NK-92 (cell line): ENCODE data around the gene MEN1.

Experiments used
- DNase-seq: peaks from one replicate; lab custom pipeline; 2025; ENCODE audit not compliant: unreplicated experiment; lab: John Stamatoyannopoulos, UW

The MEN1 gene

GRCh38 chr11:64810271-64810890 lies at the start of gene MEN1:
MEN1 (minus strand) TSS chr11:64810551; CDS start chr11:64810109, 442 bp downstream.
- DNase-seq = no peak

DNA sequence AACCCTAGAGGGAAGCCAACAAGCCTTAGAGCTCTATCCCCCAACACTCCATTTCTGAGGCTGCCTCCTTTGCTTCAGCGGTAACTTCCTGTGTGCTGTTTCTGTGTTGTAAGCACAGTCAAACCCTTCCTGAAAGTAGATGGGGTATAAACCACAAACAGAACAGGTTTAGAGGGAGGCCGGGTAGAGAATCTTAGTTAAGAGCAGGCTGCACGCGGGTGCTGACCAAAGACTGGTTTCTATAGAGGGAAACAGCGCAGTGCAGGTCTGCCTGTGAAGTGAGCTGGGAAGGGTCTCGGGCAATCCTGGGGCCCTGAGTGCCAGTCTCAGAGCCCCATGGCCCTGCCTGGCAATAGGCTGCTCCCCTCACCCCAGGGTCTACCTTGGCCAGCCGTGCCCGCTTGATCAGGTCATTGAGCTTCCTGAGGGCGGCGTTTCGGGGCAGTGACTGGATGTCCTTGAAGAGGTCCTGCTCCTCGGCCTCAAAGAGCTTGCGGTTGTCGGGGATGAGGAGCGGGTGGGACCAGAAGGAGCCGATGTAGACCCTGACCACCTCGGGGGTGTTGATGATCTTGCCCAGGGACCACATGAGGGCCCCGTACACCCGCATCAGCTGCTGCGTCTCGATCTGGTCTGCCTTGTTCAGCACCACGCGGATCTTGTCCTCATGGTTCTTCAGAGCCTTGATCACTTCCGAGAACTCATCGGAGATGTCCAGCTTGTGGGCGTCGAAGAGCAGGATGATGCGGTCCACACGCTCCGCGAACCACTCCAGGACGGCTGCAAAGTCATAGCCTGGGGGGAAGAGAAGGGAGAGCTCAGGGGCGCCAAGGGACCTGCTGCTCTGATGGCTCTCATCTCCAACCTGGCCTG lies 49.4 kb upstream of the MEN1 start:
- no peak for DNase-seq

- DNase-seq = no peak
Observed at GRCh38 chr11:64858467-64859263, 48.3 kb upstream of the MEN1 start.

DNA sequence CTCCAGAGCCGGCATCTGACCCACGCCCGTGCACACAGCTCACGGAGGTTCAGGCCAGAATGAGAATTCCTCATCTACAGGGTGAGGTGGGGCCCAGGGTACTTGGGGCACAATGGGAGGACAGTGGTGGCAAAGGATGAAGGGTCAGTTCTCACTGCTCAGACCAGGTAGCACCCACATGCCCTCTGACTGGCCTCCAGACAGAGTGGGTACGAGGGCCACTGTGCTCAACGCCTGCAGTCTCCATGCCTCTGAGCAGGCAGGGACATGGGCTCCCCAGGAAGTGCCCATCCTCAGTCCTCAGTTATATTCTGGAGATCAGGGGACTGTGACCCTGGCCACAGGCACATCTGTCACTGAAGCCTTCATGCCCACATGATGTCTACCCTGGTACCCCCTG lies 47.1 kb upstream of the MEN1 start:
- DNase-seq = no peak

DNA sequence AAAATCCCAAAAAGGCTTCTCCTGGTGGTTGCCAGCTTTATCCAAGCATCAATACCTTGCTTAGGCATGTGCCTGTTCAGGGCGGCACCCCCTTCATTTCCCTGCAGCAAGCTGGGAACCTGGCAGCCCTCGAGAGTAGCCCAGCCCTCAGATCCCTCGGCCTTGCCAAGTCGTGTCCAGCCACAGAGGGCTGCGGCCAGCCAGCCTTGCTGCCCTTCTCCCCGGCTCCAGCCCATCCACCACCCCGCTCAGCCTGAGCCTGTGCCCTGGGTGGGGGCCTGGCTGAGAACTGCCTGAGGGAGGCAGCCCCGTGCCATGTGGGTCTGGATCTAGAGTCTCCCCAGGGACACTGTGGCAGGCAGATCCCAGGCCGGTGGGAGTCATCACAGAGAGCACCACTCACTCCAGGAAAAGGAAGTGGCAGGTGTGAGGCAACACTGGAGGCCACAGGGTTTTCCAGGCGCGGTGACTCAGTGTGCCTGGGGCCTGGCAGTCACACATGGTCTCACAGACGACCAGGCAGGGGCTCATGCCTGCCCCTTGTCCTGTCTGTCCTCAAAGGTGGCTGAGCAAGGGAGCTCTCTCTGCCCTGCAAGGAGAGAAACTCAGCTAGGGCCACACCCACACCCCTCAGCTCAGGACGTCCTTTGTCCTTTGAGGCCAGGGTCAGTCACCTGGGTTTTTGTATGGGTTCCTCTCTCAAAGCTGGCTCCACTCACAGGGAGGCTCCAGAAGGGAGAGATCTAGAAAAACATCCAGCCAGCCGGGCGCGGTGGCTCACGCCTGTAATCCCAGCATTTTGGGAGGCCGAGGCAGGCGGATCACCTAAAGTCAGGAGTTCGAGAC lies 46.3 kb upstream of the MEN1 start:
- DNase-seq = no peak

DNA sequence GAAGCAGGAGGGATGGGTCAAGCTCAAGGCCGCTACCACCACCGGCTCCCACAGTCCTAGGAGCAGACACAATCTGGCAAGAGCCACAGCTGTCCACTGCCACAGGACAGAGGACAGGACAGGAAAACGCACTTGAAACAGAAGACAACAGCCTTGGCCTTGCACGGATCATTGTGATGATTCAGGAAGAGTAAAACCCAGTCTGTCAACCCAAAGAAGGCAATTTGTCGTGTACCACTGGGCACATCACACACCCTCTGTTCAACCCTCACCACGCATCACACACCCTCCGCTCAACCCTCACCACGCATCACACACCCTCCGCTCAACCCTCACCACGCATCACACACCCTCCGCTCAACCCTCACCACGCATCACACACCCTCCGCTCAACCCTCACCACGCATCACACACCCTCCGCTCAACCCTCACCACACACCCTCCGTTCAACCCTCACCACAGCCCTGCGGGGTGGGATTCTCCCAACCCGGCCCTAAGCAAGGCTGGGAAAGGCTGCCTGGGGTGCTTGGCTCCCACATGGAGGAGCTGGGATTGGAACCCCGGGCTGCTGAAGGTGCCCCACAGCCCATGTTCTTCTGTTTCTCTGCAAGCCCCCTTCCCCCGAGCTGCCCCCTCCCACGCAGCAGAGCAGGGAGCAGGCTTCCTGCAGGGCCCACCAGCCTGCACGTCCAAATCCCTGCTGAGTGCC lies 45.4 kb upstream of the MEN1 start:
- no peak for DNase-seq

GRCh38 chr11:64854534-64855502 lies 44.5 kb upstream of the MEN1 start:
- DNase-seq = no peak

- DNase-seq = no peak
Observed at GRCh38 chr11:64854157-64854533, 43.8 kb upstream of the MEN1 start.

GRCh38 chr11:64853709-64854108 lies 43.4 kb upstream of the MEN1 start:
- DNase-seq = no peak

DNA sequence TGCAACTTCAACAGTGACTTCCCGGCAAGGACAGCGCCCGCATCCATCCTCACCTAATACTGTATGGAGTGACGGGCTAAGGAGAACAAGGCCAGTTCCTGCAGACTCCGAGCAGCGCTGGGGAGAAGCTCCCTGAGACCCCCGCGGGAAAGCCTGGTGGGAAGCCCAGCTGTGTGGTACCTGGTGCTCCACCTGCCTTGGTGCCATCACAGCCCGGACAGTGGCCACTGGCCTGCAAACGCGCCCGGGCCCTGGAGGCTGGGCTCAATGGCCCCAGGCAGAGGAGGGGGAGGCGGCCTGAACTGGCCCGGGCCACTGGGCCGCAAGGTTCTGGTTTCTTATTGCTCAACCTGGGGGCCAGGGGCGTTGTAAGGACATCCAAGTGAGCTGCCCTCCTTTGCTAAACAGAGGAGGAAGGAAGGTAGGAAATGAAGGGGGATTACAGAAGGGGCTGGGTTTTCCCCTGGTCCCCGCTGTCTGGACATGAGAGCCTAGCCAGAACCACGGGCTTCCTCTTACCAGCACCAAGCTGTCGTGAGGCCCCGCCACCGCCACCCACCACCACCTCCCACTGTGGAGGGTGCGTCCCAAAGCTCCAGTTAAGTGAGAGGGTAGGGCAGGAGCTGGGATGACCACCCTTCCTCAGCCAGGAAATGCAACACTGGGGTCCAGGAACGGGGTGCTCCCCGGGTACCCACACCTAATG lies 42.6 kb upstream of the MEN1 start:
- no peak for DNase-seq

DNA sequence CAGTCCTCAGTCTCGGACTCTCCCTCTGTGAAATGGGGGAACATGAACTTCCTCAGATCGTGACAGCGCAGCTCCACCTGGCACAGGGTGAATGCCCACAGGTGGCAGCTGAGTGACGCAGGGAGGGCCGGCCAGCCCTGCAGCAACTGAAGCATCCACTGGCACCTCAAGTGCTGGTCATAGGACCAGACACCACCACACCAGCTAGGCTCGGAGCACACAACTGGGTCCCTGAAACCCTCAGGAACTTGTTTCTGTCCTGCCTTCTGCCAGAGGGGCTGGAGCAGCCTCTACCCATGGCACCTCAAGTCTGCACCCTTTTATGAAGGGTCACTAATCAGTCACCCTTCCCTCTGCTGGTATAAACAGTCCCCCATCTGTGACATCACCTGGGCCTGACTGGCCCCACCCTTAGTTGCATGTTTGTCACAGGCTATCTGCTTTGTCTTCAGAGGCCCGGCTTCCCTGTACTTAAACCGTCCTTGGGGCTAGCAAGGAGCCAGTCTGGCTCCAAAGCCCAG lies 41.5 kb upstream of the MEN1 start:
- no peak for DNase-seq

GRCh38 chr11:64850979-64851567 lies 40.7 kb upstream of the MEN1 start:
- DNase-seq = no peak

GRCh38 chr11:64849598-64850356 lies 39.4 kb upstream of the MEN1 start:
- no peak for DNase-seq

GRCh38 chr11:64848826-64849597 lies 38.7 kb upstream of the MEN1 start:
- no peak for DNase-seq

DNA sequence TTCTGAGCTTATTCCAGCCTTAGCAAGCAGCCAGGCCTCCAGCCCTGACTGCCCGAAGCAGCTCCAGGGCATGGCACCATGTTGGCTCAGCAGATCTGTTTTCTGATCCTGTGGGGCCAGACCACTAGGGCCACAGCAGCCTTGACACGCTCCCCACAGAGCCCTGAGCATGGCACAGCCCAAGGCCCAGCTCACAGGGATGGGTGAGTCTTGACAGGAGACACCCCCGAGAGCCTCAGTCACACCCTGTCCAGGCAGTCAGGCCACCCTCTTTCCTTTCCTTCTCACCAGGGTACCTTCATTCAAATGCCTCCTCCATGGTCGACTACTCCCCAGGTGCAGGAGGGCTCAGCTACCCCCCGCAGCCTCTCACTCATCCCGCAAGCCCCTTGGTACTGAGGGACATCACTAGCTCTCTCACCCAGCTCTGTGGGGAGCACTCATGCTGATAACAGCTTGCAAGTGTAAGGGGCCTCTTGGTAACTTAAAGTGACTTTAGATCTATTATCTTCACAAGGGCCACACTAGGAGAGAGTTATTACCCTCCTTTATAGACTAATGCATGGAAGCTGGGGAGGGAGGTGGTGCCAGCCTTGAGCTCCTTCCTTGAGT lies 38.0 kb upstream of the MEN1 start:
- DNase-seq = no peak
